Tibial nerve (tissue), 3 donors: ENCODE results near the gene IMPACT.

Experiments used
- POLR2A ChIP-seq, 2 donors: fragments of 450-650 bp; IDR thresholded peaks; one replicate each; pipeline ENCODE4 v1.6.1; 2017; ENCODE audit warnings: antibody characterized with exemption in 2 of 2, mild to moderate bottlenecking in 2 of 2, moderate library complexity in 2 of 2
- TF ChIP-seq, protein P1 (sequence below), 5 experiments: fragments of 200-600 bp in 3 of 5; fragments of 450-650 bp in 2 of 5; sonication (generic) in 3 of 5; IDR thresholded peaks; one replicate each; pipeline ENCODE4 v1.5.1; 2016 to 2019; ENCODE audit warnings: antibody characterized with exemption in 5 of 5, mild to moderate bottlenecking in 3 of 5, moderate library complexity in 2 of 5

- TF ChIP-seq, protein P1, sequence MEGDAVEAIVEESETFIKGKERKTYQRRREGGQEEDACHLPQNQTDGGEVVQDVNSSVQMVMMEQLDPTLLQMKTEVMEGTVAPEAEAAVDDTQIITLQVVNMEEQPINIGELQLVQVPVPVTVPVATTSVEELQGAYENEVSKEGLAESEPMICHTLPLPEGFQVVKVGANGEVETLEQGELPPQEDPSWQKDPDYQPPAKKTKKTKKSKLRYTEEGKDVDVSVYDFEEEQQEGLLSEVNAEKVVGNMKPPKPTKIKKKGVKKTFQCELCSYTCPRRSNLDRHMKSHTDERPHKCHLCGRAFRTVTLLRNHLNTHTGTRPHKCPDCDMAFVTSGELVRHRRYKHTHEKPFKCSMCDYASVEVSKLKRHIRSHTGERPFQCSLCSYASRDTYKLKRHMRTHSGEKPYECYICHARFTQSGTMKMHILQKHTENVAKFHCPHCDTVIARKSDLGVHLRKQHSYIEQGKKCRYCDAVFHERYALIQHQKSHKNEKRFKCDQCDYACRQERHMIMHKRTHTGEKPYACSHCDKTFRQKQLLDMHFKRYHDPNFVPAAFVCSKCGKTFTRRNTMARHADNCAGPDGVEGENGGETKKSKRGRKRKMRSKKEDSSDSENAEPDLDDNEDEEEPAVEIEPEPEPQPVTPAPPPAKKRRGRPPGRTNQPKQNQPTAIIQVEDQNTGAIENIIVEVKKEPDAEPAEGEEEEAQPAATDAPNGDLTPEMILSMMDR (IDR thresholded peaks at IDR 0.05) = peak in 1 of 5 experiments; percentile 9
- TF ChIP-seq POLR2A (IDR thresholded peaks at IDR 0.05) = peak; percentile 52 to 53
Observed at GRCh38 chr18:24397694-24398368, 28.6 kb upstream of the IMPACT start, which contains the start of gene OSBPL1A.
